Measurements from ENCODE around the gene DIP2C.

Gene DIP2C

DNA sequence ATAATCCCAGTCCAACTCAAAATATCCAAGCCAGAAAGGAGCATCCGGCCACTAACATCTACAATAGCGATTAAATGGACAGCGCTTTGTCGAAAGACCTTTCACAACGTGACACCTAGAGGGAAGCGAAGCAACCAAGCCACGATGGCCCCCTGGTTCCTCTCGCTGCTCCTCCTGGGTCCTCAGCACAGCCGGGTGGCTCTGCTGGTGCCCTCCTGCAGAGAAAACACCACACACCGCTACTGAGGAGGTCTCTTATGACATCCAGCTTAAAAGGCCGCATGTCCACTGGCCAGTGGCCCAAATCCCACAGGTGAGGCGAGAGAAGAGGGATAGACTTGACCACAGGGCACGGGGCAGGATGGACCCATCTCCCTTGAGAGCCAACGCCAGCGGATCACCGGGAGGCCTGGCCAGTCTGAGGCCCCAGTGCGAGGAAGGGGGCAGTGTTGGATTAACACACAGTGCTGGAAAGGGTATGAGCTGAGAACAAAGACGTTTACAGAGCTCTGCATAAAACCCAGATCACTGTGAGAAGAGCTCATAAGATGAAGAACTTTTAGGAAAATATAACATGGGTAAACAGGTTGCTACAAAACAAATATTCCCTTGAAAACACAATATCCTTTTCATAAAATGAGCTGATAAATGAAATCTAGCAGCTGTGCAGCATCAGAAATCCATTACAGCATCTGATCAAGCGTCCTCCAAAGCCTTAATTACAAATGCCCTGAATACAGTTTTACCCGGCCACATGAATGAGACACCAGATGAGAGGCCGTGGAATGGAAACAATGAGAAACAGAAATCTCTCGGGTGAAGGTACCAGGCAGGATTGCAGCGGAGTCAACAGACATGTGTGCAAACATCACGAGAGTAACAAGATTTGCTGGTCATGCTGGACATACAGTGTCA lies 236.7 kb downstream of the DIP2C start:
- H3K79me1 ChIP-seq (ENCODE audit: low read length), result peaks cover 6% of the 10 kb centered on the region
- H3K4ac ChIP-seq (ENCODE audit: low read depth, low read length), result no peak overlapping the region
- H2AK5ac ChIP-seq (ENCODE audit: low read length), result no peak overlapping the region
- no peak overlapping the region for H3K4me2 ChIP-seq (ENCODE audit: low read length)
- H3K4me1 ChIP-seq (ENCODE audit: control insufficient read depth in 1 of 2, insufficient read depth in 2 of 2, low read length in 2 of 2), result peaks cover 9 to 19% of the 10 kb centered on the region in 2 experiments
- H2BK5ac ChIP-seq (ENCODE audit: low read depth, low read length, poor library complexity), result no peak overlapping the region
- no peak overlapping the region for H3K4me3 ChIP-seq (ENCODE audit: low read depth, low read length)
- no peak overlapping the region for H2AFZ ChIP-seq (ENCODE audit: insufficient read depth, low read length, poor library complexity)
- H3K27me3 ChIP-seq (ENCODE audit: insufficient read depth, low read length), result no peaks in the 10 kb centered on the region
- WGBS (ENCODE audit: extremely low coverage, insufficient coverage, insufficient read length), result no CpG with 5 or more reads among the region's 24 CpGs
- H3K9me3 ChIP-seq (ENCODE audit: insufficient read depth, low read depth, low read length), result no peaks in the 10 kb centered on the region
- no peak overlapping the region for H3K27ac ChIP-seq (ENCODE audit: low read depth, low read length)
- peak; percentile 29 to 72 for DNase-seq
- H3K9ac ChIP-seq (ENCODE audit: low read length), result no peak overlapping the region
- H2BK12ac ChIP-seq (ENCODE audit: low read length), result no peak overlapping the region
- no peaks in the 10 kb centered on the region for H3K79me2 ChIP-seq (ENCODE audit: control insufficient read depth, insufficient read depth, low read length, poor library complexity)
- no peak overlapping the region for H3K23ac ChIP-seq (ENCODE audit: low read length)
- no peak overlapping the region for H4K12ac ChIP-seq (ENCODE audit: low read depth, low read length)
- H3K36me3 ChIP-seq (ENCODE audit: control insufficient read depth in 1 of 2, insufficient read depth in 2 of 2, low read length in 2 of 2), result no peaks in the 10 kb centered on the region
- no peak overlapping the region for H4K91ac ChIP-seq (ENCODE audit: low read depth, low read length)
- no peak overlapping the region for H3K14ac ChIP-seq (ENCODE audit: low read length)
- no peak overlapping the region for H4K8ac ChIP-seq (ENCODE audit: low read depth, low read length)
- no peak overlapping the region for H2BK120ac ChIP-seq (ENCODE audit: insufficient read depth, low read length, poor library complexity)
- no peak overlapping the region for H3K18ac ChIP-seq (ENCODE audit: low read length)

GRCh38 chr10:451856-452255 lies 237.6 kb downstream of the DIP2C start:
- H4K12ac ChIP-seq (ENCODE audit: low read depth, low read length), result no peak overlapping the region
- no peak overlapping the region for H4K8ac ChIP-seq (ENCODE audit: low read depth, low read length)
- H3K36me3 ChIP-seq (ENCODE audit: control insufficient read depth in 1 of 2, insufficient read depth in 2 of 2, low read length in 2 of 2), result no peaks in the 10 kb centered on the region
- no peak overlapping the region for H3K14ac ChIP-seq (ENCODE audit: low read length)
- H3K23ac ChIP-seq (ENCODE audit: low read length), result no peak overlapping the region
- no peaks in the 10 kb centered on the region for H3K27me3 ChIP-seq (ENCODE audit: insufficient read depth, low read length)
- H3K79me1 ChIP-seq (ENCODE audit: low read length), result peaks cover 6% of the 10 kb centered on the region
- H3K9ac ChIP-seq (ENCODE audit: low read length), result no peak overlapping the region
- no CpG with 5 or more reads among the region's 7 CpGs for WGBS (ENCODE audit: extremely low coverage, insufficient coverage, insufficient read length)
- H3K4me3 ChIP-seq (ENCODE audit: low read depth, low read length), result no peak overlapping the region
- H3K4ac ChIP-seq (ENCODE audit: low read depth, low read length), result no peak overlapping the region
- no peak overlapping the region for H2BK5ac ChIP-seq (ENCODE audit: low read depth, low read length, poor library complexity)
- H4K91ac ChIP-seq (ENCODE audit: low read depth, low read length), result peak overlapping the region; percentile 22
- H2AK5ac ChIP-seq (ENCODE audit: low read length), result no peak overlapping the region
- H3K18ac ChIP-seq (ENCODE audit: low read length), result no peak overlapping the region
- DNase-seq, result no peak
- no peak overlapping the region for H2AFZ ChIP-seq (ENCODE audit: insufficient read depth, low read length, poor library complexity)
- H2BK12ac ChIP-seq (ENCODE audit: low read length), result no peak overlapping the region
- H3K4me1 ChIP-seq (ENCODE audit: control insufficient read depth in 1 of 2, insufficient read depth in 2 of 2, low read length in 2 of 2), result peaks cover 9 to 19% of the 10 kb centered on the region in 2 experiments
- no peak overlapping the region for H3K27ac ChIP-seq (ENCODE audit: low read depth, low read length)
- H3K9me3 ChIP-seq (ENCODE audit: insufficient read depth, low read depth, low read length), result no peaks in the 10 kb centered on the region
- no peak overlapping the region for H2BK120ac ChIP-seq (ENCODE audit: insufficient read depth, low read length, poor library complexity)
- H3K4me2 ChIP-seq (ENCODE audit: low read length), result no peak overlapping the region
- H3K79me2 ChIP-seq (ENCODE audit: control insufficient read depth, insufficient read depth, low read length, poor library complexity), result no peaks in the 10 kb centered on the region

- H3K4me1 ChIP-seq (ENCODE audit: control insufficient read depth in 1 of 2, insufficient read depth in 2 of 2, low read length in 2 of 2), result peaks cover 9 to 17% of the 10 kb centered on the region in 2 experiments
- H3K23ac ChIP-seq (ENCODE audit: low read length), result no peak overlapping the region
- no peak overlapping the region for H3K9ac ChIP-seq (ENCODE audit: low read length)
- H2BK120ac ChIP-seq (ENCODE audit: insufficient read depth, low read length, poor library complexity), result no peak overlapping the region
- H2BK5ac ChIP-seq (ENCODE audit: low read depth, low read length, poor library complexity), result no peak overlapping the region
- H2AFZ ChIP-seq (ENCODE audit: insufficient read depth, low read length, poor library complexity), result no peak overlapping the region
- no peaks in the 10 kb centered on the region for H3K9me3 ChIP-seq (ENCODE audit: insufficient read depth, low read depth, low read length)
- H3K36me3 ChIP-seq (ENCODE audit: control insufficient read depth in 1 of 2, insufficient read depth in 2 of 2, low read length in 2 of 2), result no peaks in the 10 kb centered on the region
- no peak overlapping the region for H3K14ac ChIP-seq (ENCODE audit: low read length)
- no peak overlapping the region for H3K27ac ChIP-seq (ENCODE audit: low read depth, low read length)
- no peak overlapping the region for H4K12ac ChIP-seq (ENCODE audit: low read depth, low read length)
- H3K27me3 ChIP-seq (ENCODE audit: insufficient read depth, low read length), result no peaks in the 10 kb centered on the region
- no CpG with 5 or more reads among the region's 11 CpGs for WGBS (ENCODE audit: extremely low coverage, insufficient coverage, insufficient read length)
- H4K8ac ChIP-seq (ENCODE audit: low read depth, low read length), result no peak overlapping the region
- H4K91ac ChIP-seq (ENCODE audit: low read depth, low read length), result no peak overlapping the region
- H2BK12ac ChIP-seq (ENCODE audit: low read length), result no peak overlapping the region
- H3K4me2 ChIP-seq (ENCODE audit: low read length), result no peak overlapping the region
- DNase-seq, result no peak
- no peak overlapping the region for H3K4ac ChIP-seq (ENCODE audit: low read depth, low read length)
- H3K79me1 ChIP-seq (ENCODE audit: low read length), result peaks cover 6% of the 10 kb centered on the region
- H2AK5ac ChIP-seq (ENCODE audit: low read length), result no peak overlapping the region
- H3K79me2 ChIP-seq (ENCODE audit: control insufficient read depth, insufficient read depth, low read length, poor library complexity), result no peaks in the 10 kb centered on the region
- no peak overlapping the region for H3K18ac ChIP-seq (ENCODE audit: low read length)
- no peak overlapping the region for H3K4me3 ChIP-seq (ENCODE audit: low read depth, low read length)
These were observed 238.4 kb downstream of the DIP2C start for GRCh38 chr10:451021-451471.

DNA sequence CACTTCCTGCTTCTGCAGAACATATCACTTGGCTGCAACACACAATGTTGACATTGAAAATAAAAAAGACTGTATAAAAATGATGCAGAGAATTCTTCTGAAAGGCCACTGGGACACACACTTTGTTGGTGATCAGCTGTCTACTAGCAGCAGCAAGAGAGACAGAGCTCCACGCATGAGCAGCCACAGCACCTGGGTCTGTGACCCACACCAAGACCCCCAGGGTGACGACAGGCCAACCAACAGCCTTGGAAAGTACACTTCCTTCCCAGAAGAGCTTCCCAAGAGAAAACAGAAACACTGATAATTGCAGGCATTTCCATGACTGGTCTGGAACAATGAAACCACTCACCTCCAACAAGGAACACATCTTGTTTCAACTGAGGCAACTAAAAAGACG lies 239.0 kb downstream of the DIP2C start:
- Histone ChIP-seq H3K4ac (ENCODE audit: low read depth, low read length) (no peak overlapping the region), H2BK120ac (ENCODE audit: insufficient read depth, low read length, poor library complexity) (no peak overlapping the region), H2BK12ac (ENCODE audit: low read length) (no peak overlapping the region), H3K27me3 (ENCODE audit: insufficient read depth, low read length) (no peaks in the 10 kb centered on the region), H3K23ac (ENCODE audit: low read length) (no peak overlapping the region), H3K4me3 (ENCODE audit: low read depth, low read length) (no peak overlapping the region), H3K27ac (ENCODE audit: low read depth, low read length) (no peak overlapping the region), H4K91ac (ENCODE audit: low read depth, low read length) (no peak overlapping the region), H3K18ac (ENCODE audit: low read length) (no peak overlapping the region), H2AK5ac (ENCODE audit: low read length) (no peak overlapping the region), H3K79me2 (ENCODE audit: control insufficient read depth, insufficient read depth, low read length, poor library complexity) (no peaks in the 10 kb centered on the region), H4K8ac (ENCODE audit: low read depth, low read length) (no peak overlapping the region), H3K14ac (ENCODE audit: low read length) (no peak overlapping the region), H3K9ac (ENCODE audit: low read length) (no peak overlapping the region), H3K4me1 (ENCODE audit: control insufficient read depth in 1 of 2, insufficient read depth in 2 of 2, low read length in 2 of 2) (peaks cover 9 to 17% of the 10 kb centered on the region in 2 experiments), H3K9me3 (ENCODE audit: insufficient read depth, low read depth, low read length) (no peaks in the 10 kb centered on the region), H2AFZ (ENCODE audit: insufficient read depth, low read length, poor library complexity) (no peak overlapping the region), H4K12ac (ENCODE audit: low read depth, low read length) (no peak overlapping the region), H3K79me1 (ENCODE audit: low read length) (peaks cover 6% of the 10 kb centered on the region), H3K36me3 (ENCODE audit: control insufficient read depth in 1 of 2, insufficient read depth in 2 of 2, low read length in 2 of 2) (no peaks in the 10 kb centered on the region), H2BK5ac (ENCODE audit: low read depth, low read length, poor library complexity) (no peak overlapping the region), H3K4me2 (ENCODE audit: low read length) (no peak overlapping the region)
- WGBS (ENCODE audit: extremely low coverage, insufficient coverage, insufficient read length), result no CpG with 5 or more reads among the region's 3 CpGs
- no peak for DNase-seq

Measured in trophoblast cell (in vitro differentiated cells and primary cell).